ENCODE measurements around the gene PRPF38A.

DNA sequence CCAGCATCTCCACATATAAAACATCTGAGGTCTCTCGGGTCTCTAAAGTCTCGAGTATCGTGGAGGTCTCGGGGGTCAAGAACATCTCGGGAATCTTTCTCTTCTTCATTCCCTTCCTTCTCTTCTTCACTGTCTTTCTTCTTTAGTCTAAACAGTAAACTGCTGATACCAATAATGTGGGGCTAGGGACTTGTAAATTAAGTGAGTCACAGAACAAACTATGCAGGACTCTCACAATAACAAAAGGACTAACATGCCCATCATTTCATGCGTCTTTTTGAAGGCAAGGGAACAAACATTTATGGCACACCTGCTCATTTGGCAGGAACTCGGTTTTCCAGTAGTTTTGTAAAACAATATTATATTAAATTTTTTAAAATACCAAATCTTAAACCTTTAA is 32.4 kb downstream of the PRPF38A start:
- no peak for TF ChIP-seq RAD21 (IDR thresholded peaks at IDR 0.05; ENCODE audit: low read depth)
- TF ChIP-seq, protein P1, sequence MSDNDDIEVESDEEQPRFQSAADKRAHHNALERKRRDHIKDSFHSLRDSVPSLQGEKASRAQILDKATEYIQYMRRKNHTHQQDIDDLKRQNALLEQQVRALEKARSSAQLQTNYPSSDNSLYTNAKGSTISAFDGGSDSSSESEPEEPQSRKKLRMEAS (IDR thresholded peaks at IDR 0.05): no peak
- TF ChIP-seq YY1 (IDR thresholded peaks at IDR 0.05; ENCODE audit: low read depth): no peak
- no peak for TF ChIP-seq EP300 (IDR thresholded peaks at IDR 0.05; ENCODE audit: borderline replicate concordance)
- no peak for TF ChIP-seq TCF12 (IDR thresholded peaks at IDR 0.05; ENCODE audit: low read depth)
- TF ChIP-seq CREB1 (IDR thresholded peaks at IDR 0.05; ENCODE audit: low read depth): no peak
- TF ChIP-seq TEAD4 (IDR thresholded peaks at IDR 0.05): no peak
- no peak for TF ChIP-seq FOXM1 (IDR thresholded peaks at IDR 0.05; ENCODE audit: borderline replicate concordance, low read depth)
- TF ChIP-seq EGR1 (IDR thresholded peaks at IDR 0.05): no peak

All from Ishikawa (cell line).